Smooth muscle cell of the brain vasculature (primary cell): Measurements from ENCODE around the gene FAM163A.
A peak's percentile ranks its signal among the peaks of the same experiment; 100 is the strongest.
"Not testable (repeated sequence)": the region's sequence is repeated elsewhere in the genome, so short reads cannot be mapped to it uniquely, and the experiment has no call there.

ENCODE experiments used
- DNase-seq: peaks from one replicate; pipeline ENCODE4 v3.0.0-alpha.2; 2012; ENCODE audit warnings: low read depth, low spot score

The FAM163A gene

GRCh38 chr1:179742717-179743678 is at the start of gene FAM163A:
Gene FAM163A (plus strand): TSS chr1:179743291. CDS start chr1:179813098, 69,807 bp downstream.
- DNase-seq: no peak

- DNase-seq: not testable (repeated sequence)
Observed at GRCh38 chr1:179694530-179694929, 48.6 kb upstream of the FAM163A start.

GRCh38 chr1:179702946-179703539 is 40.0 kb upstream of the FAM163A start:
- no peak for DNase-seq

GRCh38 chr1:179706339-179706941 is 36.7 kb upstream of the FAM163A start:
- peak; percentile 18 for DNase-seq

GRCh38 chr1:179707406-179707805 is 35.7 kb upstream of the FAM163A start:
- DNase-seq: no peak

GRCh38 chr1:179708434-179709195 is 34.5 kb upstream of the FAM163A start:
- no peak for DNase-seq

- no peak for DNase-seq
Observed at GRCh38 chr1:179709841-179710329, 33.2 kb upstream of the FAM163A start.

GRCh38 chr1:179714159-179714558 is 28.9 kb upstream of the FAM163A start:
- no peak for DNase-seq

- no peak for DNase-seq
Observed at GRCh38 chr1:179714623-179715022, 28.5 kb upstream of the FAM163A start.

- no peak for DNase-seq
Observed at GRCh38 chr1:179719272-179719671, 23.8 kb upstream of the FAM163A start.

GRCh38 chr1:179728271-179728670 is 14.8 kb upstream of the FAM163A start:
- DNase-seq: no peak

- no peak for DNase-seq
Observed at GRCh38 chr1:179729881-179730280, 13.2 kb upstream of the FAM163A start.

GRCh38 chr1:179731643-179732042 is 11.4 kb upstream of the FAM163A start:
- DNase-seq: no peak

- no peak for DNase-seq
Observed at GRCh38 chr1:179742291-179742690, 800 bp upstream of the FAM163A start.

GRCh38 chr1:179743679-179744400 is 749 bp downstream of the FAM163A start:
- no peak for DNase-seq

- DNase-seq: no peak
Observed at GRCh38 chr1:179744401-179745130, 1.5 kb downstream of the FAM163A start.

- no peak for DNase-seq
Observed at GRCh38 chr1:179745131-179745611, 2.1 kb downstream of the FAM163A start.

- no peak for DNase-seq
Observed at GRCh38 chr1:179745743-179746142, 2.7 kb downstream of the FAM163A start.

GRCh38 chr1:179747611-179748010 is 4.5 kb downstream of the FAM163A start:
- no peak for DNase-seq

- DNase-seq: no peak
Observed at GRCh38 chr1:179748772-179749171, 5.7 kb downstream of the FAM163A start.
